Measurements from ENCODE around the gene AXIN2.
"Not testable (repeated sequence)": the region's sequence is repeated elsewhere in the genome, so short reads cannot be mapped to it uniquely, and the experiment has no call there.

The AXIN2 gene

DNA sequence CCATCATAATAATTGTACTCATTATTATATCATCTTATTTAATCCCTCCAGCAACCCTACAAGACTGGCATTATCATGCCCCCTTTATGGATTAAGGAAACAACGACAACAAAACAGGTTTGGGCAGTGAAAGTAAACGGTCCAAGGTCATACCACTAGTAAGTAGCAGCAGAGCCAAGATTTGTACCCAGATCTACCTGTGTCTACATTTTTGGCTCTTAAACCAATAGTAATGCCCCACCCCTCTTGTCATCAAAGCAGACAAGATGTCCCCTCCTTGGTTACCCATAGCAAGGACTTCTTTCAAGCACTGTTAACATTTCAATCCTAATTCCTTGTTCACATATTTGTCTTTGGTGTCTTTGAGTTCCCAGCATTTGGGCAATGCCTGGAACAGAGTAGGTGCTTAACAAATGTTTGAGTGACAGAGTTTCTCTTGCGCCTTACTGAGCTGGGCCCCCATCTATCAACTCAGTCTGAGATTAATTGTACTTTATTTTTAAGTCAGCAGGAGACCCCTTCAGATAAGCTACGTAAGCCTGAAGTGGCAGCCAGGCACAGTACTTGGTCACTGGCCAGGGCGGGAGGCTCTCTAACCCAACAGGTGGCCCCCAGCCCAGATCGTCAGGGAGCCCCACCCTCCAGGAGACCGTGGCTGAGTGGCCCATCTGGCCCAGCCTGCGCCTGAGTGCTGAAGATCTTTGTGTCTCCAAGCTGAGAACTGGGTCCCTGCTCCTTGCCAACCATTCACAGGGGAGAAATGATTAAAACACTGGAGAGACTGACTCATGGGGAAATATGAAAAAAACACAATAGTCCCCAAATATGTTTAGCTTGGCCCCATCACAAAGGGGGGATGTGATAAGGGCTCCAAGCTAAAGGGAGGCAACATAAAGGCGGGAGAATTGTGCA, 75.8 kb downstream of the AXIN2 start:
- DNase-seq (ENCODE audit: extremely low read depth, insufficient read length), result no peak
- H3K4me3 ChIP-seq (replicated peaks; ENCODE audit: low read depth, low read length), result no peak overlapping the region
- H3K36me3 ChIP-seq (ENCODE audit: control insufficient read depth, insufficient read depth, low read length), result no peaks in the 10 kb centered on the region
- no peaks in the 10 kb centered on the region for H3K27me3 ChIP-seq (replicated peaks; ENCODE audit: control insufficient read depth, insufficient read depth, low read length)
- TF ChIP-seq, protein P1, sequence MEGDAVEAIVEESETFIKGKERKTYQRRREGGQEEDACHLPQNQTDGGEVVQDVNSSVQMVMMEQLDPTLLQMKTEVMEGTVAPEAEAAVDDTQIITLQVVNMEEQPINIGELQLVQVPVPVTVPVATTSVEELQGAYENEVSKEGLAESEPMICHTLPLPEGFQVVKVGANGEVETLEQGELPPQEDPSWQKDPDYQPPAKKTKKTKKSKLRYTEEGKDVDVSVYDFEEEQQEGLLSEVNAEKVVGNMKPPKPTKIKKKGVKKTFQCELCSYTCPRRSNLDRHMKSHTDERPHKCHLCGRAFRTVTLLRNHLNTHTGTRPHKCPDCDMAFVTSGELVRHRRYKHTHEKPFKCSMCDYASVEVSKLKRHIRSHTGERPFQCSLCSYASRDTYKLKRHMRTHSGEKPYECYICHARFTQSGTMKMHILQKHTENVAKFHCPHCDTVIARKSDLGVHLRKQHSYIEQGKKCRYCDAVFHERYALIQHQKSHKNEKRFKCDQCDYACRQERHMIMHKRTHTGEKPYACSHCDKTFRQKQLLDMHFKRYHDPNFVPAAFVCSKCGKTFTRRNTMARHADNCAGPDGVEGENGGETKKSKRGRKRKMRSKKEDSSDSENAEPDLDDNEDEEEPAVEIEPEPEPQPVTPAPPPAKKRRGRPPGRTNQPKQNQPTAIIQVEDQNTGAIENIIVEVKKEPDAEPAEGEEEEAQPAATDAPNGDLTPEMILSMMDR (IDR thresholded peaks at IDR 0.05; ENCODE audit: insufficient read depth, low read length, poor library complexity, severe bottlenecking), result no peak

DNA sequence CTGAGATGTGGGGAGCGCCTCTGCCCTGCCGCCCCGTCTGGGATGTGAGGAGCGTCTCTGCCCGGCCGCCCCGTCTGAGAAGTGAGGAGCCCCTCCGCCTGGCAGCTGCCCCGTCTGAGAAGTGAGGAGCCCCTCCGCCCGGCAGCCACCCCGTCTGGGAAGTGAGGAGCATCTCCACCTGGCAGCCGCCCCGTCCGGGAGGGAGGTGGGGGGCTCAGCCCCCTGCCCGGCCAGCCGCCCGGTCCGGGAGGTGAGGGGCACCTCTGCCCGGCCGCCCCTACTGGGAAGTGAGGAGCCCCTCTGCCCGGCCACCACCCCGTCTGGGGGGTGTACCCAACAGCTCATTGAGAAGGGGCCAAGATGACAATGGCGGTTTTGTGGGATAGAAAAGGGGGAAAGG, 77.0 kb downstream of the AXIN2 start:
- not testable (repeated sequence) for H3K27me3 ChIP-seq (replicated peaks; ENCODE audit: control insufficient read depth, insufficient read depth, low read length); H3K36me3 ChIP-seq (ENCODE audit: control insufficient read depth, insufficient read depth, low read length); DNase-seq (ENCODE audit: extremely low read depth, insufficient read length); H3K4me3 ChIP-seq (replicated peaks; ENCODE audit: low read depth, low read length)

DNA sequence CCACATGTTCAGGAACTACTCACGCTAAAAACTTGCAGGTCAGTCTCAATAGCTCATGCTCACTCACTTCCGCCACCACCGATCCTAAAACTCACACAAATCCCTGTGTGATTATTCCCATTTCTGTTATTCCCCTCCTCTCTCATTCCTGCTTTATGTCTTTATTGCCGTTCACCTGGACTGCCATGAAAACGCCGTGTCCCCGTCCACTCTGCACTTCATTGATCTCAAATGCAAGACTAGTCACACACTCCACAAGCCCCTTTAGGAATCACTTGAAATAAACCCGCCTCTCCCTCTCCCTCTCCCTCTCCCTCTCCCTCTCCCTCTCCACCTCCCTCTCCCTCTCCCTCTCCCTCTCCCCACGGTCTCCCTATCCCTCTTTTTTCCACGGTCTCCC, 78.0 kb downstream of the AXIN2 start:
- TF ChIP-seq, protein P1 (IDR thresholded peaks at IDR 0.05; ENCODE audit: insufficient read depth, low read length, poor library complexity, severe bottlenecking), result no peak
- no peaks in the 10 kb centered on the region for H3K27me3 ChIP-seq (replicated peaks; ENCODE audit: control insufficient read depth, insufficient read depth, low read length)
- H3K4me3 ChIP-seq (replicated peaks; ENCODE audit: low read depth, low read length), result no peak overlapping the region
- DNase-seq (ENCODE audit: extremely low read depth, insufficient read length), result no peak
- H3K36me3 ChIP-seq (ENCODE audit: control insufficient read depth, insufficient read depth, low read length), result no peaks in the 10 kb centered on the region

DNA sequence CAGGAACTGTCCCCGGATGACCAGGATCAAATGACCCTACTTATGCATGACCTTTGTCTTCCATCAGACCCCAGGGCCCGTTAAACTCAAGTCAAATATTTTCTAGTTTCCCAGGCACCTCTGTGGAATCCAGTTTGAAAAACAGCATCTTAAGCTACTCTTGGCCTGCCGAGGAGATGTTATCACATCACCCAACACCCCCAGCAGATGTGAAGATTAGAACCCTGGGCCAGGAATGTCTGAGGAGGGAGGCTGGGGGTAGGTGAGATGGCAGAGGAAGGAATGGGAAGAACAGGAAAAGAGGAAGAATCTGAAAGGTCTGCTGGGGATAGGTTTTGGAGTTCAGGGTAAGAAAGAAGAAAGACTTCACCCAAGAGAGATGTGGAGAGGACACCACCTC, 79.2 kb downstream of the AXIN2 start:
- H3K4me3 ChIP-seq (replicated peaks; ENCODE audit: low read depth, low read length), result no peak overlapping the region
- no peak for DNase-seq (ENCODE audit: extremely low read depth, insufficient read length)
- TF ChIP-seq, protein P1 (IDR thresholded peaks at IDR 0.05; ENCODE audit: insufficient read depth, low read length, poor library complexity, severe bottlenecking), result no peak
- H3K36me3 ChIP-seq (ENCODE audit: control insufficient read depth, insufficient read depth, low read length), result no peaks in the 10 kb centered on the region
- H3K27me3 ChIP-seq (replicated peaks; ENCODE audit: control insufficient read depth, insufficient read depth, low read length), result no peaks in the 10 kb centered on the region

DNA sequence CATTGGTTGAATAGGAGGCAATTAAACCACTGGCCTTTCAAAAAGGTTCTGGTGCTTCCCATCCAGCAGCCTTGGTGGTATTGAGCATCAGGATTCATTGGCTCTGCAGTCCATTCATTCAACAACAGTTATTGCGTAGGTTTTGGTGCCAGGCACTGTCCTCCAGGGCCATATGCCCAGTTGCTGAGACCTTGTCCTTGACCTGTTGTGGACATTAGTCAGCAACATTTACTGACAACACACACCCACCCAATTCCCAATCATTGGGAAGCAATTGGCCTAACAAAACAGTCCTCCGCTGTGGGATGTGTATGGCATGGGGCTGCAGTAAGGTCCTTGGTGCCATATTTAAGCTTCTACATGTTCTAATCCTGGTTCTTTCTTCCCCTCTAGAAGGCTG, 82.2 kb downstream of the AXIN2 start:
- TF ChIP-seq, protein P1 (IDR thresholded peaks at IDR 0.05; ENCODE audit: insufficient read depth, low read length, poor library complexity, severe bottlenecking), result no peak
- Histone ChIP-seq H3K4me3 (replicated peaks; ENCODE audit: low read depth, low read length) (no peak overlapping the region), H3K36me3 (ENCODE audit: control insufficient read depth, insufficient read depth, low read length) (no peaks in the 10 kb centered on the region), H3K27me3 (replicated peaks; ENCODE audit: control insufficient read depth, insufficient read depth, low read length) (no peaks in the 10 kb centered on the region)
- DNase-seq (ENCODE audit: extremely low read depth, insufficient read length), result no peak

Data from GM06990 (cell line).